ENCODE results near the gene SEPTIN12.
"Not testable (repeated sequence)": the region's sequence is repeated elsewhere in the genome, so short reads cannot be mapped to it uniquely, and the experiment has no call there.

Gene SEPTIN12

DNA sequence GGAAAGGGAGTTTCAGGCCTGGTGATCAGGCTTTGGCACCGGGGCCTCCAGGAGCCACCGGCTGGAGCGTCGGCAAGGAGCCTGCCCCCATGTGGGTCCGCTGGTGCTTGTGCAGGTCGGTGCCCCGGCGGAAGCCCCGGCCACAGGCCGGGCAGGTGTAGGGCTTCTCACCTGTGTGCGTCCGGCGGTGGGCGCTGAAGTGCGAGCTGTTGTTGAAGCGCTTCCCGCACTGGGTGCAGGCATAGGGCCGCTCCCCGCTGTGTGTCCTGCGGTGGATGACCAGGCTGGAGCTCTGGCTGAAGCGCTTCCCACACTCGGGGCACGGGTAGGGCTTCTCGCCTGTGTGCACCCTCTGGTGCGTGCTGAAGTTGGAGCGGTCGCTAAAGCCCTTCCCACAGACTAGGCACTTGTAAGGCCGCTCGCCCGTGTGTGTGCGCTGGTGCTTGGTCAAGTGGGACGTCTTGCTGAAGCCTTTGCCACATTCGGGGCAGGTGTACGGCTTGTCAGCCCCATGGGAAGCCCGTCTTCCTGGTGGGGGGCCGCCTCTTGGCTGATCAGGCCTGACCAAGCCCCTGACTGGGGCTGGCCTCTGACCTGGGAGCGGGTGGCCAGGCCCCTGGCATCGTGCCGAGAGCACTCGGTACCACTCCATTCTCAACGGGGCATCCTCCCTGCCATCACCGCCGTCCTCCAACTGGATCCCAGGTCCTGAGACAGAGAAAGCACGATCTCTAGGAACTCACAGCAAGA, 35.6 kb downstream of the SEPTIN12 start:
- DNase-seq (ENCODE audit: low spot score): no peak

DNA sequence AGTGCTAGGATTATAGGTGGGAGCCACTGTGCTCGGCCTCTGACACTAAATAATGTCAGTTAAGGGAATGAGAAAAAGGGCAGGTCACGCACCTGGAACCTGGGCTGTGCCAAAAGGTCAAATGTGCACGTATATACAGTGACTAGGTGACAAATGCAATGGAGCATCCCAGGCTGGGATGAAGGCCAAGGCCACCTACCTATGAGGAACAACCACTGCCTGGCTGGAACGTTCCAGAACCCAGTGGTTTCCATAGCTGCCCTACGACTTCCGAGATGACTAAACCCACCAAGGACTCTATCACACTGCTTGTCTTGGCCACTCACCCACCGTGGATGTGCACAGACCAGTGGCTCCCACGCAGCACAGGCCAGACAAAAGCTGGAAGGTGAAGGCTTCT, 37.2 kb downstream of the SEPTIN12 start:
- no peak for DNase-seq (ENCODE audit: low spot score)

DNA sequence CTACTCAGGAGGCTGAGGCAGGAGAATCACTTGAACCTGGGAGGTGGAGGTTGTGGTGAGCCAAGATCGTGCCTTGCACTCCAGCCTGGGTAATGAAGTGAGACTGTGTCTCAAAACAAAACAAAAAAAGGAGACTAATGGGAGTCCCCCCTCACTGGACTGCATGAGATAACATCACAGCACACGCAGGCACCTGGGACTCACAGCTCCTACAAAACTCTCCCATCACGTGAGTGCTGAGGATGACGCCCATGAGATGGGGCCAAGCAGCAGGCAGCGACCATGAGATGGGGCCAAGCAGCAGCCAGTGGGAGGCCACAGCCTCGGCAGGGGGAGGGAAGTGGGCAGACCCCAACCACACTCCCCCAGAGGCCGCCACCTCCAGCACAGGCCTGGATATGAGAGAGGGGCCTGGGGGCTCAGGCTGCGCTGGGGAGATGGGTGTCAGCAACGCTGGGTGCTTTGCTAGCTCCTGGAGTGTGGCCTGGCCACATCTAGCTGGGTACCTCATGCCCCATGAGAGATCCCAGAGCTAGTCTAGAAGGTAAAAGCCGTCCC, 38.4 kb downstream of the SEPTIN12 start:
- no peak for DNase-seq (ENCODE audit: low spot score)

DNA sequence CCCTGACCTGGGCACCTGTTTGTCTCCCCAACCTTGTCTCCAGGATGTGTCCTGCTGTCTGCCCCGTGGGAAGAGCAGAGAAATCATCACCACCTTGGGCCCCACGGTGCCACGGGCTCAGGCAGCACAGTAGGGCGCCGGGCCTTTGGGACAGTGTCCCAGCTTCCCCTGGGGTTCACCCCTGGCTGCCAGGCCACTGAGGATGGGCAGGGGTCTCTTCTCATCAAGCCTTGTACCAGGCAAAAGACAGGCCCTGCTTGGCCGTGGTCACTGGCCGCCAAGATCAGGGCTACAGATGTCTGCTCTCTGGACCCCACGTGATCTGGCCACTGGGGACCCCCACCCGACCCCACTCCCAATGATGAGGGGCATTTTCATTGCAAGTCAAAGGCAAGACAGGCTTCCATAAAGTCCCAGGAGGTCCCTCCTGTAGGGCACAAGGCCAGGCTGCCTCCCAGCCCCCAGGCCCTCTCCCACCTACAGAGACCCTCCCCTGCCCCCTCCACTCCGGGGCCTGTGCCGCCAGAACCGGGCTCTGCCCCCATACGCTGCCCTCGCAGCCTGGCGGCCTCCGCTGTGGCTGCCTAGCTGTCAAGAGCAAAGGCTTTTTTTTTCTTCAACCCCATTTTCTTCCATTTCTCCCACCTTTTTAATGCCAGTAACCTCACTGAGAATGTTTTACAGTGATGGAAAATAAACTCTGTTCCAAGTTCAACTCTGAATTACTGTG, 39.3 kb downstream of the SEPTIN12 start:
- DNase-seq (ENCODE audit: low spot score): no peak

DNA sequence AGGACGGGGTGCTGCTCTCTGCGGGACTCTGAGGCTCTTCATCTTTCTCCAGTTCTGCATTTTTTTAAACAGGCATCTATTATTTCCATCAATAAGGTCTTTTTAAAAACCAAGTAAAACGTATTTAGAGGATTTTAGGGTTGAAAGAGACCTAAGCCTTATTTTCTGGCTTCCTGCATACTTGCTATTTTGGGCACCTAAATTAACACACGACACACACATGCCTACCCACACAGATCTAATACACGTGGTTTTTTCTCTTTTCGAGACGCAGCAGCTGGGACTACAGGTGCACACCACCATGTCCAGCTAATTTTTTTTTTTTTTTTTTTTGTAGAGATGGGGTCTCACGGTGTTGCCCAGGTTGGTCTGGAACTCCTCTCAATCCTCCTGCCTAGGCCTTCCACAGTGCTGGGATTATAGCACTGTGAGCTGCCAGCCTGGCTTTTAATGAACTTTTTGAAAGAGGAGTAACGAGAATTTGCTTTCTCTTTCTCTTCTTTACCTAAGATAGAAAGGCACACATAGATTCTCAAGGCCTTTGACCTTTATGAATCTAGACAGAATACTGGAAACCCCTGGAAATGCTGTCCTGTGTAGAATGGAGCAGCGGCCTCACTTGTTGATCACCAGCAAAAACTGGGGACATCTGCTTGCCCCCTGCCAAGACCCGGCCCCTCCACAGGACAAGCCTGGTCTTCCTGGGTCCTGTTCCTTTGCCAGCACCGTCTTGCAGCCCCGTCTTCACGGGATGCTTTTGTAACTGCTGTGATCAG, 40.1 kb downstream of the SEPTIN12 start:
- no peak for DNase-seq (ENCODE audit: low spot score)

DNA sequence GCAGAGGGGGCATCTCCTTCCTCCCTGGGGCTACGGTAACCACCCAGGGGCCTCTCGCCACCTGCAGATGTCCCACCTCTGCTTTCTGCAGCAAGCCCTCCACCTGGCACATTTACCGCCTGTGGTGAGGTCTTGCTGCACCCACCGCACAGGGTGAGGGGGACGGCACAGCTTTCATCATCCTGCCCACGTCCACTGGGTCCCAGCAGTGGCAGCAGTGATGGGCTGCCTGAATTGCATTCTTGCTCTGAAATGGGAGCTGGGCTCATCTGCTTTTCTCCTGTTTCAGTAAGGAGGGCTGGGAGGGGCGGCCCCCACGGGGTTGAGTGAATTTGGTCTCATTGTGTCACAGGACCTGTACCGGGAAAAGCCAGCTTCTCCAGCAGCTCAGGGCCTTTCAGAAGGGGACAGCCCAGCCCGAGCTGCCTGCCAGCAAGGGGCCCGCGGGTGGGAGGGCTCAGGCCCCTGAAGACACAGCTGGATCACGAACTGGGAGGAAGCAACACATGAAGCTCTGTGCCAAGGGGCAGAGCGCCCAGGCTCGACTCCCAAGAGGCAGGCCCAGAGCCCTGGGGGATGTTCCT, 41.1 kb downstream of the SEPTIN12 start:
- DNase-seq (ENCODE audit: low spot score): no peak

DNA sequence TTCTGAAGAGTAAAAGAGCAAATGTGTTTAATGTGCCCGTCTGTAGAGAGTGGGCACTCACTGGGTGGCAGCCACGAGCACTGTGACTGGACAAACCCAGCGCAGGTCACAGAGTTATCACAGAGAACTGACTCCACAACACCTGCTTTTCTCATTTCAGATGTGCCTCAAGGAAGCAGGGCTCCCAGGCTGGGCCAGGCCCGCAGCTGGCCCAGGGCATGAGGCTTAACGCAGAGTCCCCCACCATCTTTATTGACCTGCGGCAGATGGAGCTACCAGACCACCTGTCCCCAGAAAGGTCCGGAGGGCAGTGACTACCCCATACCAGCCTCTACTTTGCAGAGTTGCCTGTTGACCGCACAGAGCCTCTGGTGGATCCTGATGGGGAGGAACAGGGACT, 41.9 kb downstream of the SEPTIN12 start:
- DNase-seq (ENCODE audit: low spot score): no peak

DNA sequence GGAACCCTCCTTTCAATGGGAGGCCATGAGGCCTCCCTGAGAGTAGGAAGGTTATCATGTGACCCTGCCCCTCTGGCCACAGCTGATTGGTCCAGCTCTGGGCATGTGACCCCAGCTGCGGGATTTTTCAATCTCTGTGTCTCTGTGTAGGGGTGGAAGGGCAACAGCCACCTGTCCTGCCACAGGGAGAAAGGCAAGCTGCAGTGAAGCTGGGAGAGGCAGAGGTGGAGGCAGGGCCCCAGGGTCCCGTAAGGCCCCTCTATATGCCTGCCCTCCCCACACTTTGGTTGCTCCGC, 42.9 kb downstream of the SEPTIN12 start:
- no peak for DNase-seq (ENCODE audit: low spot score)

DNA sequence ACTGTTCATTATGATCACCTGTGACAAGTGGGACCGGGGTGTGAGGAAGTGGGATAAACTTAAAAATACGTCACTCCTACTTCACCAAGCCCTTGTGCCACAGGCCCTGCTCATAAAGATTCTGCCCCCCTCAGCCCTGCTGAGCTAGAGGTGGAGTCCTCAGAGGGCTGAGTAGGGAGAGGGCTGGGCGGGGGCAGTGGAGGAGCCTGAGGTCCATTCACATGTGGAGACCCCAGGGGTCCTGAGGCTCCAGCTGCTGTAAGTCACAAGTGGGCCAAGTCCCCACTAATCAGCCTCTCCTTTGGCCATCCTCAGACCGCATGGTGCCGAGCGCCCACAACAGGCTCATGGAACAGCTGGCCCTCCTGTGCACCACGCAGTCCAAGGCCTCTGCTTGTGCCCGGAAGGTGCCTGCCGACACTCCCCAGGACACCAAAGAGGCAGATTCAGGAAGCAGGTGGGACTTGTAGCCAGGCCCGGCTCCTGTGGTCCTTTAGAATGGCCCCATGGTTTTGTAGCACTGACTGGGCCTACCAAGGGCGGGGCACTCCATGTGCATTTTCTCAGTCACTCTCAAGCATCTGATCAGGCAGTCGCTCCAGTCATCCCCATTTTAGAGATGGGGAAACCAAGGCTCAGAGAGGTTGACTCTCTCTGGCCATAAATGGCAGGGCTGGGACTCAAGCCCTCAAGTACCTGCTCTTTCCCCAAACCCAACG, 43.4 kb downstream of the SEPTIN12 start:
- no peak for DNase-seq (ENCODE audit: low spot score)

DNA sequence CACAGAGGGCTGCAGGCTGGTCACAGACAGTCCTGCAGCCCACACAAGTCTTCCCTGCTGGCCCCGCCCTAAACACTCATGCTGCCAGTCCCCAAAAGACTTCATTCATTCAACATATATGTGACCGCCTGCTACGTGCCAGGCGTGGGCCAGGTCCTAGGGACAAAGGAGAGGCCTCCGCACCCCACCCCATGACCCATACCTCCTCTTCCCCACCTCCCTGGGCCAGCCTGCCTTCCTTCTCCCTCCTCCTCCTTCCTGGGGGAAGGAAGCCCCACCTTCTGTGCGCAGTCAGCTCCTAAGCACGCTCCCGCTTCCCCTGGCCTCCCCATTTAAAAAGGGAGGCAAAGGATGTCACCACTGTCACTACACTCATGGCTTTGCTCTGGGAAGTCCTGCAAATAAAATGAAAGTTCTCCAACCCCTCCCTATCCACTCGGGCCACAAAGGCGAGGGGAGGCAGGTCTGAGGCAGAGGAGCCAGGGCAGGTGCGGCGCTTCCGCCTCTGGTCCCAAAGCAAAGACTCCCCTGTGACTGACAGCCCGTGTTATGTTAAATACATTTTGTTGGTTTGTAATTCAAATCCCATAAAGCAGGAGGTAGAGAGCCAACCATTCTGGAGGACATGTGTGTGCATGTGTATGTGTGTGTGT, 44.8 kb downstream of the SEPTIN12 start:
- no peak for DNase-seq (ENCODE audit: low spot score)

DNA sequence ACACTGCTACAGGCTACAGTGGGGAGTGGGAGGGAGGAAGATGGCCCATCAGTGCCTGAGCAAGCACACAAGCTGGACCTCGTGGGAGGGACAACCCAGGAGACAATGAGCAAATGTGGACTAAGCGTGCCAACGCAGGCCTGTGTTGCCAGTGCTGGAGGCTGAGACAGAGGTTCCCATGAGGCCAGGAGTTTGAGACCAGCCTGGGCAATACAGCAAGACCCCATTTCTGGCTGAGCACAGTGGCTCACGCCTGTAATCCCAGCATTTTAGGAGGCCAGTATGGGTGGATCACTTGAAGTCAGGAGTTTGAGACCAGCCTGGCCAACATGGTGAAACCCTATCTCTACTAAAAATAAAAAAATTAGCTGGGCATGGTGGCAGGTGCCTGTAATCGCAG, 49.8 kb downstream of the SEPTIN12 start:
- not testable (repeated sequence) for DNase-seq (ENCODE audit: low spot score)

DNA sequence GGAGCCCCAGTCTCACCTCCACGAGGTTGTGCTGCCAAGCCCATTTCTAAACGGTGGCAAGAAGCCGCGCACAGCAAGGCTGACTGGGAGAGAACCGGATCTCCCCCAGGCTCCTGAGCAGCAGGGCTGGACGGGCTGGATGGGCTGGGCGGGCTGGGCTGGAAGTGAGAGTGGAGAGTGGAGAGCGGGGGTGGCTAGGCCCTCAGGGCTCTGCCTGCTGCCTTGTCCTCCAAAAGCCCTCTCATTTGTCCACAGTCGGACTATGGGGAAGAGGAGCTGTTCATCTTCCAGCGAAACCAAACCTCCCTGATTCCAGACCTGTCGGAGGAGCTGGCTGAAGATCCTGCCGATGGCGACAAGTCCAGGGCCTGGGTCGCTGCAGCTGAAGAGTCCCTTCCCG, 50.6 kb downstream of the SEPTIN12 start:
- DNase-seq (ENCODE audit: low spot score): no peak

DNA sequence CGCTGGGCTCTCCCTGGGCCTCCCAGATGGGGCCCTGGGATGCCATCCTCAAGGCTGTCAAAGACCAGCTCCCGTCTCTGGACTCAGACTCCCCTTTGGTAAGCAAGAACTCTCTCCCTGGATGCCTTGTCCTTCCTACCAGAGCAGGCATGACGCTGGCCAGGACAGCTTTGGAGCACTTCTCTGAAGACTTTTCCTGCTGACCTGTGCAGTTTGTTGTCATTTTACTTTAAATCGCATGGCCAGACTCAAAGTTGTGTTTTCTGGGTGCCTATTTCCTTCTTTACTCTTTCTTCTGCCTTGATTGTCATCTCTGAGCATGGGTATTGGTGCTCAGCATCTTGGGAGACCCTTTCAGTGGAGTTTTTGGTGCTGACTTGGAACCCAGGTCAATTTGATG, 51.6 kb downstream of the SEPTIN12 start:
- no peak for DNase-seq (ENCODE audit: low spot score)

DNA sequence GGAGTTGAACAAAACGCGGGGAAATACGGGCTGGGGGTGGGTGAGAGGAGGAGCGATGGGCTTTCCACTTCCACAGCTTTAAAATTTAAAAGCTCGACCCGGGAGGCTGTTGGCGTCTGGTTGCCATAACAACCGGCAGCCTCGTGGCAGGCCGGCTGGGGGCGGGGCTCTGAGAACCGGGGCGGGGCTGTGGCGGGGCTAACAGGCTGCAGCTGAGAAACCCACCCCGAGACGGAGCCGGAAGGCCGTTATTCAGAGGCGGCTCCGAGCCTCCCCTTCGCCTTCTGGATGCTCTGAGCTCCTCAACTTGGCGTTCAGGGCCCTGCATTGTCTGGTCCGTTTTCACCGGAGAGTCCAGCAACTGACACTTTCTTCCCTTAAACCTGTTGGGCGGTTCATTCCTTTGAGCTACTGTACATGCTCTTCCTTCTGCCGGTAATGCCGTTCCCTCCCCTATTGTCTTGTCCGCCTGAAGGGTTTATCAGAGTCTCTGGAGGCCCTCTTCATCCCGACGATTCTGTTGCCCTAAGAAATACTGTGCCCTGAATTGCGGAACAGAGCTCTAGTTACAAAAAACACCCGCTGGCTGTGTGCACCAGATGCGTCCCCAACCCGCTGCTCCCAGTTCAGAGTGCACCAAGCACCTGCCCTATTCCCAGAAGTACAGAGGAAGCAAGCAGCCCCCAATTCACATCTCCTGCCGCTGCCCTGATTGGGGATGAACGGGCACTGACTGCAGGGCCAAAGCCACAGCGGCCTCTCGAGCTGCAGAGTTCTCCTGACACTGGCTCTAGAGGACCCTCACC, 53.2 kb downstream of the SEPTIN12 start:
- DNase-seq (ENCODE audit: low spot score): peak; percentile 81

DNA sequence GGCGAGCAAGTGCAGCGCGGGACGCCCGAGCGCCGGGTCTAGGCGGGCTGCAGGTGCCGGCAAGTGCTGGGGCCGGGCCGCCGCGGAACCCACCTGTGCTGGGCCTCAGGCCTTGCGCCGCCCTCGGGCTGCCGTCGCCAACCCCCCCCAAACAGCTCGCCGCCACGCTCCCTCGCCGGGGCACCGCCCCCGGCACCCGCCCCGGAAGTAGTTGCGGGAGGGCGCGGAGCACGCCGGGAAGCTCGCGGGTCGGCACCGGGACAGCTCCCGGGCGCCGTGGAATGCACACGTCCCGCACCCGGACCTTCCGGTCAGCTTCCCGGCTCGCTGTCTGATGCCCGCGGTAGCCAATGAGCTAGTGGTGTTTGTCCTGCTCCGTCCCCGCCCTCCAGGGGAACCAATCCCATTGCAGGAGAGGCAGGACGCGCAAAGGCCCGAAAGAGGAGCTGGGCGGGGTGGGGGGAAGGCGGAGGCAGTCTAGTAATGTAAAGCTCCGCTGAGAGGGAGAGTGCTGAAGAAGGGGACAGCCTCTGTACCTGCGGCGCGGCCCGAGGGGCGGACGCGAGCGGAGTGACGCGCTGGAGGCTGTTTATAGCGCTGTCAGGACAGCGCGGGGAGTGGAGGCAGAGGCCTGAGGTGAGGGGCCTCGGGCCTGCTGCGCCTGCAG, 53.9 kb downstream of the SEPTIN12 start, which contains the start of the genes ANKS3 and DNAAF8:
TSS of gene ANKS3 (minus strand) at position 209 of the 667 bp plus-strand sequence. CDS start 4,122 bp downstream, outside the sequence.
TSS of gene DNAAF8 (plus strand) at position 475 of the 667 bp plus-strand sequence. CDS start 1,978 bp downstream, outside the sequence.
- peak; percentile 93 for DNase-seq (ENCODE audit: low spot score)

DNA sequence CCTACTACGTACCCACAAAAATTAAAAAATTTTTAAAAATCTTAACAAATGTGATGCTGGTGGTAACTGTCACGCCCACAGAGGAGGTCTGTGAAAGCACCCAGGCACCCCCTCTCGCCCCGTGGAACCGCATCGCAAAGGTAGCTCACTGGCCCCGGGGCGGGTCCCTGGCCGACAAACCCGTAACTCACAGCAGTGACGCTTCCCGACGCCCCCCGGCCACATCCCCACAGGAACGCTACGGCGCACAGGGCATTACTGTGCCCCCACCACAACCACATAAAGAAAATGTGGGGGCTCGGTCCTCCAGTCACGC, 54.4 kb downstream of the SEPTIN12 start:
- DNase-seq (ENCODE audit: low spot score): no peak

DNA sequence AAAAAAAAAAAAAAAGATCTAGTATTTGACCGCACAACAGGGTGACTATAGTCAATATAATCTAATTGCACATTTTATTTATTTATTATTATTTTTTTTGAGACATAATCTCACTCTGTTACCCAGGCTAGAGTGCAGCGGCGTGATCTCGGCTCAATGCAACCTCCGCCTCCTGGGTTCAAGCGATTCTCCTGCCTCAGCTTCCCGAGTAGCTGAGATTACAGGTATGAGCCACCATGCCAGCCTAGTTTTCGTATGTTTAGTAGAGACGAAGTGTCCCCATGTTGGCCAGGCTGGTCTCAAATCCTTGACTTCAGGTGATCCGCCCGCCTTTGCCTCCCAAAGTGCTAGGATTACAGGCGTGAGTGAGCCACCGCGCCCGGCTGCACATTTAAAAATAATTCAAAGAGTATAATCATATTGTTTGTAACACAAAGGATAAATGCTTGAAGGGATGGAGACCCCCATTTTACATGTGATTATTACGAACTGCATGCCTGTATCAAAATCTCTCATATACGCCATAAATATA, 54.9 kb downstream of the SEPTIN12 start:
- no peak for DNase-seq (ENCODE audit: low spot score)

DNA sequence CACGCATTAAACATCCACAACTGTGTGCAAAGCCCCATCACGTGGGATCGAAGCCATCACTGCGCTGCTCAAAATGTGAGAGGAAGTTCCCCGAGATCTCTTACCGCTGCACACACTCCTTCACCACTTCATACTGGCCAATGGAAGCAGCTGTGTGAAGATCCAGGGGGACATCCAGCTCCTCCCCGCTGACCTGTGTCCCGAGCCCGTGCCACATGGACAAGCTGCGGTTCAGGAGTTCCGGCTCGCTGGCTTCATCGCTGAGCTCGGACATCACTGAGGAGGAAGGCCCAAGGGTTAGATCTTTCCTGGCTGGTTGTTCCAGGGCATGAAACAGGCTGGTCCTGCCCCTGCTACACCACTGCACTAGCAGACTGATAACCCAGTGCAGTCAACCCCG, 58.3 kb downstream of the SEPTIN12 start:
- DNase-seq (ENCODE audit: low spot score): no peak

DNA sequence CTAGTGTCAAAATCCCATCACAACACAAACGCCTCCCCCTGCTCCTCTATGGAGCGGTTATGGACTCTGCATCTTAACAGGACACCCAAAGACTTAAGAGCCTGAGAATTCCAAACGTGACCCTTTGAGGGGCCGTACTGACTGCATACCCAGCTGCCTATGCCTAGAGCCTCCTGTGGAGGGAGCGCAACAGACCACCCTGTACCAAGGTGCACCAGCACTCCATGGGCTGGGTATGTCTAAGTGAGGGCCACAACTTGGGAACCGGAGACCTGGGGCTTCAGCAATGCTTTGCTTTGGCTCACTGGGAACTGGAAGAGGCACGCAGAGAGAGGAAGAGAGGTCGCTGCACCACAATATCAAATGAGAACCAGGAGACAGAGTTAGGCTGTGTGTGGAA, 59.5 kb downstream of the SEPTIN12 start:
- DNase-seq (ENCODE audit: low spot score): no peak
